ENCODE measurements around the gene TBPL1. TPM values are rescaled to one million over a fixed set of nuclear protein-coding genes. Genes with fewer than 3 reads are reported as not detected.

TBPL1 gene
- total and polyA plus RNA-seq, 2 donors (not counting 1 experiment from before 2014, with no cell fraction given), result 23.3 to 29.6 TPM

DNA sequence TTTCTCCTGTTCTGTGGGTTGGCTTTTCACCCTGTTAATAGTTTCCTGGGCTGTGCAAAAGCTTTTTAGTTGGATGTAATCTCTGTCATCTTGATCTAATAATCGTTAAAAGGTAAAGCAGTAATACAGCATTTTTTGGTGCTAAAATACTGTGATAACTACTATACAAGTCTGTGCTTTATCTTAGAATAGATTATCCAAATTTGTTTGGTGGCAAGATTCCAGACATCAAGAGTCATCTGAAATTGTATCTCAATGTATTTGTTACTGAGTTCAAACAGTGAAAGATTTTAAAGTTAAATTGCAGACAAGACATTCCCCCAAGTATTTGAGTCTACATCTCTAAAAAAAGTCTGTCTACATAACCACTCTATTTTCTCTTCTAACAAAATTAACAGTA, 18.8 kb downstream of the TBPL1 start:
- Histone ChIP-seq H3K9me3 (ENCODE audit: control extremely low read depth in 1 of 3, control insufficient read depth in 2 of 3, insufficient read depth in 1 of 3, low read length in 2 of 3) (no peaks in the 10 kb centered on the region), H3K9ac (ENCODE audit: low read length) (no peak overlapping the region), H3K79me2 (ENCODE audit: control insufficient read depth, insufficient read depth, low read length) (peaks cover 91% of the 10 kb centered on the region), H2AFZ (ENCODE audit: insufficient read depth, low read depth, low read length, poor library complexity, severe bottlenecking) (no peak overlapping the region), H3K27ac (ENCODE audit: low read length in 2 of 2) (no peak overlapping the region), H3K4me2 (replicated peaks; ENCODE audit: low read depth, low read length, poor library complexity, severe bottlenecking) (no peak overlapping the region), H4K20me1 (ENCODE audit: control insufficient read depth, insufficient read depth, low read length, poor library complexity, severe bottlenecking) (peaks cover 48% of the 10 kb centered on the region), H3K4me3 (ENCODE audit: control extremely low read depth in 1 of 5, extremely low read depth in 1 of 5, insufficient read depth in 1 of 5, low read depth in 2 of 5, low read length in 4 of 5) (no peak overlapping the region), H3K36me3 (replicated peaks in 1 of 2; ENCODE audit: control extremely low read depth in 1 of 2, control insufficient read depth in 1 of 2, extremely low read depth in 1 of 2, insufficient read depth in 2 of 2, low read length in 1 of 2) (no peaks in the 10 kb centered on the region), H3K27me3 (replicated peaks in 1 of 4; ENCODE audit: control extremely low read depth in 1 of 4, control insufficient read depth in 3 of 4, insufficient read depth in 4 of 4, low read length in 3 of 4) (no peaks in the 10 kb centered on the region), H3K4me1 (ENCODE audit: control insufficient read depth in 2 of 2, insufficient read depth in 2 of 2, low read length in 2 of 2) (peaks cover 6 to 7% of the 10 kb centered on the region in 2 donors)
- Mint-ChIP-seq H3K9me3 (ENCODE audit: insufficient read depth) (no peaks in the 10 kb centered on the region), H3K27ac (no peak overlapping the region), H3K4me3 (no peak overlapping the region), H3K4me1 (peaks cover 29% of the 10 kb centered on the region), H3K27me3 (no peaks in the 10 kb centered on the region)
- TF ChIP-seq EZH2 (IDR thresholded peaks at IDR 0.05; ENCODE audit: borderline replicate concordance, insufficient read depth, low read depth, low read length, poor library complexity, severe bottlenecking), result no peak
- no peak for TF ChIP-seq CTCF (IDR thresholded peaks at IDR 0.05)
- ChIA-PET POLR2A (no interaction called here), CTCF (no interaction called here)
- no peak for DNase-seq
- ATAC-seq (ENCODE audit: low read depth), result no peak
- intact Hi-C loops (cut with micrococcal nuclease), result no loop called here
- no CpG with 5 or more reads among the region's 1 CpG for WGBS (ENCODE audit: insufficient coverage)

DNA sequence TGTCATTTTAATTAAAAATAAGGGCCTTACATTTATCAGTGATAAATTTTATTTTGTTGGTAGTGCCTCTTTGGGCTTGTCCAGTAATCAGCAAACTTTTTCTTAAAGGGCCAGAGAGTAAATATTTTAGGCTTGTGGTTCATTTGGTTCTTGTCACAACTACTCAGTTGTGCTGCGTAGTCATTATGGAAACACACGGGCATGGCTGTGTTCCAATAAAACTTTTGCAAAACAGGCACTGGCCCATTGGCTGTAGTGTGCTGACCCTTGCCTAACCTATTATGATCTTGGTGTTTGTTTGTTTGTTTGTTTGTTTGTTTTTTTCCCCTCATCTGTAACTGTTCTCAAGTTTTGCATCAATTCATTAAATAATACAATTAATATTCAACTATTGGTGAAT, 19.4 kb downstream of the TBPL1 start:
- H2AFZ ChIP-seq (ENCODE audit: insufficient read depth, low read depth, low read length, poor library complexity, severe bottlenecking), result no peak overlapping the region
- 100% methylated on average over 1 of the region's 2 CpGs for WGBS (ENCODE audit: insufficient coverage)
- Mint-ChIP-seq H3K27me3 (no peaks in the 10 kb centered on the region), H3K27ac (no peak overlapping the region), H3K4me3 (no peak overlapping the region), H3K9me3 (ENCODE audit: insufficient read depth) (no peaks in the 10 kb centered on the region), H3K4me1 (peaks cover 25% of the 10 kb centered on the region)
- no peak overlapping the region for H3K27ac ChIP-seq (ENCODE audit: low read length in 2 of 2)
- H4K20me1 ChIP-seq (ENCODE audit: control insufficient read depth, insufficient read depth, low read length, poor library complexity, severe bottlenecking), result peaks cover 54% of the 10 kb centered on the region
- no peak for ATAC-seq (ENCODE audit: low read depth)
- H3K4me3 ChIP-seq (ENCODE audit: control extremely low read depth in 1 of 5, extremely low read depth in 1 of 5, insufficient read depth in 1 of 5, low read depth in 2 of 5, low read length in 4 of 5), result no peak overlapping the region
- H3K9me3 ChIP-seq (ENCODE audit: control extremely low read depth in 1 of 3, control insufficient read depth in 2 of 3, insufficient read depth in 1 of 3, low read length in 2 of 3), result no peaks in the 10 kb centered on the region
- peaks cover 91% of the 10 kb centered on the region for H3K79me2 ChIP-seq (ENCODE audit: control insufficient read depth, insufficient read depth, low read length)
- CTCF ChIA-PET, result interaction anchor here (0.9 to 2.9 kb wide), 19 partner anchors 10 to 132 kb away, joined by 3 to 54 read pairs (median 9); partner anchors contain the start of gene TBPL1
- H3K4me2 ChIP-seq (replicated peaks; ENCODE audit: low read depth, low read length, poor library complexity, severe bottlenecking), result no peak overlapping the region
- POLR2A ChIA-PET, result no interaction called here
- H3K36me3 ChIP-seq (replicated peaks in 1 of 2; ENCODE audit: control extremely low read depth in 1 of 2, control insufficient read depth in 1 of 2, extremely low read depth in 1 of 2, insufficient read depth in 2 of 2, low read length in 1 of 2), result no peaks in the 10 kb centered on the region
- no peak for DNase-seq
- no peak overlapping the region for H3K9ac ChIP-seq (ENCODE audit: low read length)
- intact Hi-C loops (cut with micrococcal nuclease), result no loop called here
- TF ChIP-seq EZH2 (IDR thresholded peaks at IDR 0.05; ENCODE audit: borderline replicate concordance, insufficient read depth, low read depth, low read length, poor library complexity, severe bottlenecking) (no peak), CTCF (IDR thresholded peaks at IDR 0.05) (no peak)
- peaks cover 1% of the 10 kb centered on the region in 2 donors for H3K4me1 ChIP-seq (ENCODE audit: control insufficient read depth in 2 of 2, insufficient read depth in 2 of 2, low read length in 2 of 2)
- H3K27me3 ChIP-seq (replicated peaks in 1 of 4; ENCODE audit: control extremely low read depth in 1 of 4, control insufficient read depth in 3 of 4, insufficient read depth in 4 of 4, low read length in 3 of 4), result no peaks in the 10 kb centered on the region

All from B cell (primary cell).